Gastrocnemius medialis (tissue), 4 donors: ENCODE results near the gene SDR9C7. TPM values are rescaled to one million over a fixed set of nuclear protein-coding genes. Genes with fewer than 3 reads are reported as not detected.
"Not testable (repeated sequence)": the region's sequence is repeated elsewhere in the genome, so short reads cannot be mapped to it uniquely, and the experiment has no call there.

Experiments
- ATAC-seq, 2 donors: fragments of 150-250 bp; one replicate each; pipeline ENCODE4 v1.9.1; 2016
- DNase-seq, 2 donors: peaks; one replicate each; pipeline ENCODE4 v3.0.0-alpha.2; 2019
- H3K27ac ChIP-seq, 4 donors: fragments of 200-600 bp; sonication (generic); 1 replicate in 1 of 4; 2 replicates in 3 of 4; pipeline ENCODE4 v1.5.1; 2016 to 2018; ENCODE audit warnings: mild to moderate bottlenecking in 2 of 4, moderate library complexity in 1 of 4
- H3K27me3 ChIP-seq, 3 donors: fragments of 200-600 bp; sonication (generic) in 2 of 3; 1 replicate in 1 of 3; 2 replicates in 2 of 3; pipeline versions ENCODE4 v1.5.1 to v1.6.0; 2016 to 2019; ENCODE audit warnings: mild to moderate bottlenecking in 1 of 3, moderate library complexity in 1 of 3
- H3K36me3 ChIP-seq, 2 donors: fragments of 200-600 bp; sonication (generic) in 1 of 2; one replicate each; pipeline ENCODE4 v1.5.1; 2017 to 2018
- H3K4me1 ChIP-seq, 2 donors: fragments of 200-600 bp; sonication (generic) in 1 of 2; one replicate each; pipeline ENCODE4 v1.5.1; 2016 to 2017; ENCODE audit warnings: mild to moderate bottlenecking in 2 of 2
- H3K4me3 ChIP-seq, 4 donors: fragments of 200-600 bp; sonication (generic) in 3 of 4; 1 replicate in 1 of 4; 2 replicates in 3 of 4; pipeline ENCODE4 v1.5.1; 2016 to 2019; ENCODE audit warnings: mild to moderate bottlenecking in 2 of 4
- H3K9me3 ChIP-seq, 3 donors: fragments of 200-600 bp; sonication (generic) in 2 of 3; 1 replicate in 1 of 3; 2 replicates in 2 of 3; pipeline ENCODE4 v1.5.1; 2016 to 2019
- POLR2A ChIP-seq, 2 donors: fragments of 450-650 bp; IDR thresholded peaks; one replicate each; pipeline ENCODE4 v1.6.1; 2017; ENCODE audit warnings: antibody characterized with exemption in 2 of 2, mild to moderate bottlenecking in 2 of 2, moderate library complexity in 2 of 2
- in situ Hi-C, 4 donors: fragments of 200-750 bp; cut with MboI; loops; one replicate each; pipeline versions ENCODE4 v1.15.0 to v1.8.0; 2017; ENCODE audit warnings: low sequenced_read_pairs in 4 of 4
- intact Hi-C: fragments of 100-400 bp; cut with DNase I; formaldehyde crosslinking; loops from one replicate; pipeline ENCODE4 v1.15.1; 2023; ENCODE audit warnings: low total_unique reads
- total RNA-seq, 4 donors: library from RNA; depleted of rRNA; stranded (reverse); fragments of >200 nt; gene quantifications; one replicate each; pipeline versions ENCODE4 v1.1.0 to v1.2.3, GENCODE V29; 2016
- TF ChIP-seq, protein P1 (sequence below), 5 experiments: fragments of 450-650 bp in 3 of 5; fragments of 200-600 bp in 2 of 5; sonication (generic) in 2 of 5; IDR thresholded peaks in 4 of 5; conservative IDR thresholded peaks in 1 of 5; 1 replicate in 4 of 5; 2 replicates in 1 of 5; pipeline ENCODE4 v1.5.1; 2016 to 2019; ENCODE audit warnings: antibody characterized with exemption in 5 of 5, mild to moderate bottlenecking in 3 of 5, moderate library complexity in 3 of 5

SDR9C7 gene
- total RNA-seq, 4 donors from 2014 or later, result 0.27 TPM; not detected in 3

DNA sequence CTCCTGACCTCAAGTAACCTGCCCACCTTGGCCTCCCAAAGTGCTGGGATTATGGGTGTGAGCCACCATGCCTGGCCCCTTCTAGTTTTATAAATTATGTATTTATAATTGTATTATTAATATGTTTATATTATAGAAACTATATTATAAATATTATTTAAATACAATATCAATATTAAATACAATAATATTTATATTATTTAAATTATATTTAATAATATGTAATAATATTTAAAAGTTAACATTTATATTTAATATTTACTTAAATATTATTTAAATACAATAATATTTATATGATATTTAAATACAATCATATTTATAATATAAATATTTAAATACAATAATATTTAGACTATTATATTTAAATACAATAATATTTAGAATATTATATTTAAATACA is 20.0 kb downstream of the SDR9C7 start:
- no peak overlapping the region for H3K27ac ChIP-seq
- TF ChIP-seq, protein P1, sequence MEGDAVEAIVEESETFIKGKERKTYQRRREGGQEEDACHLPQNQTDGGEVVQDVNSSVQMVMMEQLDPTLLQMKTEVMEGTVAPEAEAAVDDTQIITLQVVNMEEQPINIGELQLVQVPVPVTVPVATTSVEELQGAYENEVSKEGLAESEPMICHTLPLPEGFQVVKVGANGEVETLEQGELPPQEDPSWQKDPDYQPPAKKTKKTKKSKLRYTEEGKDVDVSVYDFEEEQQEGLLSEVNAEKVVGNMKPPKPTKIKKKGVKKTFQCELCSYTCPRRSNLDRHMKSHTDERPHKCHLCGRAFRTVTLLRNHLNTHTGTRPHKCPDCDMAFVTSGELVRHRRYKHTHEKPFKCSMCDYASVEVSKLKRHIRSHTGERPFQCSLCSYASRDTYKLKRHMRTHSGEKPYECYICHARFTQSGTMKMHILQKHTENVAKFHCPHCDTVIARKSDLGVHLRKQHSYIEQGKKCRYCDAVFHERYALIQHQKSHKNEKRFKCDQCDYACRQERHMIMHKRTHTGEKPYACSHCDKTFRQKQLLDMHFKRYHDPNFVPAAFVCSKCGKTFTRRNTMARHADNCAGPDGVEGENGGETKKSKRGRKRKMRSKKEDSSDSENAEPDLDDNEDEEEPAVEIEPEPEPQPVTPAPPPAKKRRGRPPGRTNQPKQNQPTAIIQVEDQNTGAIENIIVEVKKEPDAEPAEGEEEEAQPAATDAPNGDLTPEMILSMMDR (IDR thresholded peaks at IDR 0.05 in 4 of 5, conservative IDR thresholded peaks at IDR 0.05 in 1 of 5), result no peak
- TF ChIP-seq POLR2A (IDR thresholded peaks at IDR 0.05), result no peak
- H3K36me3 ChIP-seq, result no peaks in the 10 kb centered on the region
- in situ Hi-C loops (no loop called here), intact Hi-C loops (no loop called here)
- no peaks in the 10 kb centered on the region for H3K9me3 ChIP-seq
- DNase-seq, result no peak
- no peaks in the 10 kb centered on the region for H3K4me1 ChIP-seq
- ATAC-seq, result no peak
- no peak overlapping the region for H3K4me3 ChIP-seq
- no peaks in the 10 kb centered on the region for H3K27me3 ChIP-seq

DNA sequence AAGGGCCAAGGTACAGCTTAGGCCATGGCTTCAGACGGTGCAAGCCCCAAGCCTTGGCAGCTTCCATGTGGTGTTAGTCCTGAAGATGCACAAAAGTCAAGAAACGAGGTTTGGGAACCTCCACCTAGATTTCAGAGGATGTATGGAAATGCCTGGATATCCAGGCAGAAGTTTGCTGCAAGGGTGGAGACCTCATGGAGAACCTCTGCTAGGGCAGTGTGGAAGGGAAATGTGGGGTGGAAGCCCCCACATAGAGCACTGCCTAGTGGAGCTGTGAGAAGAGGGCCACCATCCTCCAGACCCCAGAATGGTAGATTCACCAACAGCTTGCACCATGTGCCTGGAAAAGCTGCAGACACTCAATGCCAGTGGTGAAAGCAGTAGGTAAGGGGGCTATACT is 24.8 kb downstream of the SDR9C7 start:
- H3K9me3 ChIP-seq, H3K4me3 ChIP-seq, intact Hi-C loops, H3K36me3 ChIP-seq, H3K27ac ChIP-seq, H3K4me1 ChIP-seq, H3K27me3 ChIP-seq, DNase-seq, in situ Hi-C loops, ATAC-seq: not testable (repeated sequence)

DNA sequence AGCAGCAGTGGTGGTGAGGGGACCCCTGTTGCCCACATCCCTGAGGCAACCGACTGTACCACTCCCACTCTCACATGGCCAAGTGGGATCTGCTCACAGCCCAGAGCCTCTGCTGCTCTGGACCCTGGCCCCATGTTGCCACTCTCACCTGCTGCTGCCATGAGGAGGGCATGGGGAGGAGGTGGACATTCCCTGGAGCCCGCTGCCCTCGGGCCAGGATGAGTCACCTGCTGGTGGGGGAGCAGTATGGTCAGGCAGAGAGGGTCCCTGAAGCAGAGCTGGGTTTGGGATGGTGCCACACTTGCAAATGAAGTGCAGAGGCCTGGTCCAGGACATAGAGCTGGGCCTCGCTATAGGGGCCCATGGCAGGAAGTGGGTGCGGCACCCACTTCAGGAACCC is 26.1 kb downstream of the SDR9C7 start:
- in situ Hi-C loops, result no loop called here

DNA sequence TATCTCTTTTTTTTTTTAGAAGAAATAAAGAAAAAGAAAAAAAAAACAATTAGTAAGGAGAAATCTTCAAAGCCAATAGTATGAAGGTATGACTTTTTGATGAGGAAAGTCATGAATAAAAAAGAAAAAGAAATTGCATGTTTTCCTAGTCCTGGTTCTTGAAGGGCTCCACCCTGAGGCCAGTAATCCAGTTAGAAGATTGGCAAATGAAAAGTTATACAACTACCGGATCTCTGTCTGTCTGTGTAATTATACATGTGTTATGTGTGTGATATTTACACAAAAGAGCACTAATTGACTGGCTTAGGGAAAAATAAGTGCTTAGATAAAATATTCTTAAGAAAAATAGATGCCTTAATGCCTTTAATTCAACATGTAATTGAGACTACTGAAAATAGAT is 28.4 kb downstream of the SDR9C7 start:
- TF ChIP-seq, protein P1 (IDR thresholded peaks at IDR 0.05 in 4 of 5, conservative IDR thresholded peaks at IDR 0.05 in 1 of 5), result no peak
- no peak for TF ChIP-seq POLR2A (IDR thresholded peaks at IDR 0.05)
- no peaks in the 10 kb centered on the region for H3K4me1 ChIP-seq
- DNase-seq, result no peak
- H3K4me3 ChIP-seq, result no peak overlapping the region
- H3K27me3 ChIP-seq, result no peaks in the 10 kb centered on the region
- in situ Hi-C loops, result no loop called here
- no peaks in the 10 kb centered on the region for H3K36me3 ChIP-seq
- no peak overlapping the region for H3K27ac ChIP-seq
- H3K9me3 ChIP-seq, result no peaks in the 10 kb centered on the region
- no peak for ATAC-seq
- intact Hi-C loops, result no loop called here

More for the DNA sequence above, 26.1 kb downstream of the SDR9C7 start:
- Histone ChIP-seq H3K9me3 (no peaks in the 10 kb centered on the region), H3K4me3 (no peak overlapping the region), H3K36me3 (no peaks in the 10 kb centered on the region), H3K27ac (no peak overlapping the region), H3K27me3 (no peaks in the 10 kb centered on the region), H3K4me1 (no peaks in the 10 kb centered on the region)
- TF ChIP-seq POLR2A (IDR thresholded peaks at IDR 0.05), result no peak
- TF ChIP-seq, protein P1 (IDR thresholded peaks at IDR 0.05 in 4 of 5, conservative IDR thresholded peaks at IDR 0.05 in 1 of 5), result no peak
- DNase-seq, result no peak
- intact Hi-C loops, result no loop called here
- ATAC-seq, result no peak

DNA sequence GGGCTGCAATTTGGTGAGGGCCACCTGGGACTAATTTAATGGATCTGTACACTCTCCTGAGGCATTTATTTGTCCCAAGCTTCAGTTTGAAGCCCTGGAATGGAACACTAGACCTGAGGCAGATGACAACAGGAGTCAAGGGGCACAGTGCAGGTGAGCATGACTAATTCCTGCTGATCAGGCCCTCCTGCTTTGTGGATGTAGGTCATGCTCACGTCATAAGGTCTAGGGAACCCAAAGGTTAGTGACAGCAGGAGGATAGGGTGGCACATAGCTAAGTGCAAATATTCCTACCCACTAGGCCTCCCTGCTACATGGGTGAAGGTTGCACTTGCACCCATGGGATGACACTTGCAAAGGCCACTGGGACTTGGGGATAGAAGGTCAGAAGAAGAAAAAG is 30.8 kb downstream of the SDR9C7 start:
- peaks cover 0 to 3% (median 0%) of the 10 kb centered on the region in 3 donors for H3K9me3 ChIP-seq
- H3K4me3 ChIP-seq, result no peak overlapping the region
- no peaks in the 10 kb centered on the region for H3K27me3 ChIP-seq
- in situ Hi-C loops, result no loop called here
- DNase-seq (no peak), ATAC-seq (no peak)
- TF ChIP-seq POLR2A (IDR thresholded peaks at IDR 0.05), result no peak
- TF ChIP-seq, protein P1 (IDR thresholded peaks at IDR 0.05 in 4 of 5, conservative IDR thresholded peaks at IDR 0.05 in 1 of 5), result no peak
- H3K36me3 ChIP-seq, result no peaks in the 10 kb centered on the region
- intact Hi-C loops, result no loop called here
- H3K4me1 ChIP-seq, result no peaks in the 10 kb centered on the region
- no peak overlapping the region for H3K27ac ChIP-seq

DNA sequence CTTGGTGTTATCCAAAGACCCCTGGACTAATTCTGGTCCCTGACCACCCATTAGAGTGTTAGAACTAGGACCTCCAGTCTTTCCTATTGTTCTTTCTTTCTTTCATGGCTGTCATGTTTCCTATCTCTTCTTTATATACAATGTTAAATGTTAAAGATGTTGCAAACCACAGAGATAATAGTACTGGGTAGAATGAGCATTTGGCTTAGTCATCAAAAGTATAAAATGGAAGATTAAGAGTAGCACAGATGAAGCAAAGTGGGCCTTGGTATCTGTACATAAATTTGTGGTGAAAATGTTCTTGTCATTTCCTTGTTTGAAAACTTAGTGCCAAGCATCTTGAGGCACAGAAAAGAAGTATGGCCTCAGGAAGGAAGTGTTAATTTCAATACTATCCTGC is 32.9 kb downstream of the SDR9C7 start:
- H3K36me3 ChIP-seq, H3K27ac ChIP-seq, H3K9me3 ChIP-seq, H3K4me3 ChIP-seq, DNase-seq, intact Hi-C loops, H3K4me1 ChIP-seq, ATAC-seq, in situ Hi-C loops, H3K27me3 ChIP-seq: not testable (repeated sequence)
